Measurements from ENCODE around the gene KMT2C. TPM values are rescaled to one million over a fixed set of nuclear protein-coding genes. Genes with fewer than 3 reads are reported as not detected.

KMT2C gene
- total RNA-seq, 1 experiment from 2014 or later = 54.3 TPM

DNA sequence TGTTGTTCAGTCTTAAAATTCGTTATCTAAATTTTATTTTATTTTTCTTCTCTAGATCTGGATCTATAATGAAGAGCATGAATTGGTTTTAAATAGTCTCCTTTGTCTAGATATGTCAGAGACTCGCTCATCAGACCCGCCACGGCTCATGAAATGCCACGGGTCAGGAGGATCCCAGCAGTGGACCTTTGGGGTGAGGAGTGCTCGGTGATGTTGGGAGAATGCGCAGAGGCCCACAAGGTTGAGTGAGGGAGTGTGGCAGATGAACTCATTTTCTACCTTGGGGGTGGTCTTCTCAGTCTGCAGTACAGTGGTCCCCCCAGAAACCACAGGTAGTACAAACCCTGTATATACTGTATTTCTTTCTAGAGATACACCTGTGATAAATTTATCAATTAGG is 315.0 kb downstream of the KMT2C start:
- H3K4me1 ChIP-seq (replicated peaks; ENCODE audit: insufficient read depth) = no peaks in the 10 kb centered on the region
- CTCF ChIA-PET = no interaction called here
- no peak overlapping the region for H2AFZ ChIP-seq
- H3K9me2 ChIP-seq (ENCODE audit: insufficient read depth) = no peaks in the 10 kb centered on the region
- no peaks in the 10 kb centered on the region for H3K27me3 ChIP-seq (ENCODE audit: insufficient read depth, low read depth)
- 0 out of 2 replicates have a peak, but pooled peaks cover 4% of the 10 kb centered on the region for H3K9me3 ChIP-seq (ENCODE audit: insufficient read depth, low read depth)
- intact Hi-C loops (cut with micrococcal nuclease; ENCODE audit: unreplicated experiment) = no loop called here
- DNase-seq = no peak
- POLR2A ChIA-PET (ENCODE audit: unreplicated experiment) = no interaction called here
- no peak overlapping the region for H3K4me2 ChIP-seq
- TF ChIP-seq, protein P1, sequence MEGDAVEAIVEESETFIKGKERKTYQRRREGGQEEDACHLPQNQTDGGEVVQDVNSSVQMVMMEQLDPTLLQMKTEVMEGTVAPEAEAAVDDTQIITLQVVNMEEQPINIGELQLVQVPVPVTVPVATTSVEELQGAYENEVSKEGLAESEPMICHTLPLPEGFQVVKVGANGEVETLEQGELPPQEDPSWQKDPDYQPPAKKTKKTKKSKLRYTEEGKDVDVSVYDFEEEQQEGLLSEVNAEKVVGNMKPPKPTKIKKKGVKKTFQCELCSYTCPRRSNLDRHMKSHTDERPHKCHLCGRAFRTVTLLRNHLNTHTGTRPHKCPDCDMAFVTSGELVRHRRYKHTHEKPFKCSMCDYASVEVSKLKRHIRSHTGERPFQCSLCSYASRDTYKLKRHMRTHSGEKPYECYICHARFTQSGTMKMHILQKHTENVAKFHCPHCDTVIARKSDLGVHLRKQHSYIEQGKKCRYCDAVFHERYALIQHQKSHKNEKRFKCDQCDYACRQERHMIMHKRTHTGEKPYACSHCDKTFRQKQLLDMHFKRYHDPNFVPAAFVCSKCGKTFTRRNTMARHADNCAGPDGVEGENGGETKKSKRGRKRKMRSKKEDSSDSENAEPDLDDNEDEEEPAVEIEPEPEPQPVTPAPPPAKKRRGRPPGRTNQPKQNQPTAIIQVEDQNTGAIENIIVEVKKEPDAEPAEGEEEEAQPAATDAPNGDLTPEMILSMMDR (conservative IDR thresholded peaks at IDR 0.05) = no peak
- no peak for TF ChIP-seq EZH2 (IDR thresholded peaks at IDR 0.05; ENCODE audit: low read depth)
- no peaks in the 10 kb centered on the region for H3F3A ChIP-seq (ENCODE audit: insufficient read depth, low read depth)
- peaks cover 25% of the 10 kb centered on the region; the same call in 1 of the 2 replicates for H3K36me3 ChIP-seq (ENCODE audit: low read depth)
- no peaks in the 10 kb centered on the region for H4K20me1 ChIP-seq (ENCODE audit: insufficient read depth)
- no peak overlapping the region for H3K27ac ChIP-seq
- H3K4me3 ChIP-seq = no peak overlapping the region
- no TSS peak for BruUV-seq (replicated peaks)
- no peaks in the 10 kb centered on the region for H3K79me2 ChIP-seq (ENCODE audit: low read depth)

DNA sequence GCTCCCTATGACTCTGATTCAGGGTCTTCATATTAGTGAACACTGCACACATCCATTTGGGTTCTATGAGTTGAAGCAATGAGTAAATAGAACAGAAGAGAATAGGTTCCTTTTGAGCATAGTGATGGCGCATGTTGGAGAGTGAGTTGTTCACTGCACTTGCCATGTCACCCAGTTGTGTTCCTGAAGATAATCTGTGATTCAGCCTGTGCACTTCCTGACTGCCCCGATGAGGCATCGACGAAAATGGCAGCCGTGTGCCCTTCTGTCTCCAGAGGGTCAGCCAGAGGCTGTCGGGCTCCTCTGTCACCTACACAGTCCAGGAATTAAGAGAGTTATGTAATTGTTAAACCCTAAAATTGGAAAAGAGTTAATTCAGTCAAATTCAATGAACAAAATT is 315.6 kb downstream of the KMT2C start:
- CTCF ChIA-PET = no interaction called here
- no peaks in the 10 kb centered on the region for H3K27me3 ChIP-seq (ENCODE audit: insufficient read depth, low read depth)
- no peak for DNase-seq
- no peaks in the 10 kb centered on the region for H3K4me1 ChIP-seq (replicated peaks; ENCODE audit: insufficient read depth)
- no peak for TF ChIP-seq EZH2 (IDR thresholded peaks at IDR 0.05; ENCODE audit: low read depth)
- TF ChIP-seq, protein P1 (conservative IDR thresholded peaks at IDR 0.05) = no peak
- no peaks in the 10 kb centered on the region for H3F3A ChIP-seq (ENCODE audit: insufficient read depth, low read depth)
- no TSS peak for BruUV-seq (replicated peaks)
- 0 out of 2 replicates have a peak, but pooled peaks cover 4% of the 10 kb centered on the region for H3K9me3 ChIP-seq (ENCODE audit: insufficient read depth, low read depth)
- POLR2A ChIA-PET (ENCODE audit: unreplicated experiment) = no interaction called here
- no peak overlapping the region for H3K4me3 ChIP-seq
- H4K20me1 ChIP-seq (ENCODE audit: insufficient read depth) = no peaks in the 10 kb centered on the region
- intact Hi-C loops (cut with micrococcal nuclease; ENCODE audit: unreplicated experiment) = no loop called here
- H3K79me2 ChIP-seq (ENCODE audit: low read depth) = no peaks in the 10 kb centered on the region
- no peaks in the 10 kb centered on the region for H3K9me2 ChIP-seq (ENCODE audit: insufficient read depth)
- H2AFZ ChIP-seq = no peak overlapping the region
- H3K4me2 ChIP-seq = no peak overlapping the region
- H3K27ac ChIP-seq = no peak overlapping the region
- H3K36me3 ChIP-seq (ENCODE audit: low read depth) = peaks cover 25% of the 10 kb centered on the region; the same call in 1 of the 2 replicates

DNA sequence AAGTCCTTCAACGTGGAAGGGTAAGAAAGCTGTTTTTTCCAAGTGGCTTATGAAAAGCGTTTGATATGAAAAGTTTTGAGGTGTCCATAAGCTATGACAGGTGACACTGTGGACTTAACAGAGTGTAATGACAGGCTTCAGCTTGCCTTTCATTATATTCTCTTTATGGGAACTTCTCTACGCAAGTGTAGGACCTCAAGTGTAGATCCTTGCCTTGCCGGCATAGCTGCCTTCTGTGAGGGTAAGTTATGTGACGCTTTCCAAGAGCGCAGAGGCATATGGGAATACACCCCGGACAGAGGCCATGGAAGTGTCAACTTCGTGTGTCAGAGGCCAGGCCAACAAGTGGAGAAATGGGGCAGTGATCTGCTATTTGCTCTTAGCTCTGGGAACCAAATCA is 318.4 kb downstream of the KMT2C start:
- Histone ChIP-seq H3K27me3 (ENCODE audit: insufficient read depth, low read depth) (no peaks in the 10 kb centered on the region), H3K36me3 (ENCODE audit: low read depth) (peaks cover 23% of the 10 kb centered on the region), H3K9me3 (ENCODE audit: insufficient read depth, low read depth) (no peaks in the 10 kb centered on the region), H3K4me2 (no peak overlapping the region), H4K20me1 (ENCODE audit: insufficient read depth) (no peaks in the 10 kb centered on the region), H3K4me1 (replicated peaks; ENCODE audit: insufficient read depth) (no peaks in the 10 kb centered on the region), H3K9me2 (ENCODE audit: insufficient read depth) (no peaks in the 10 kb centered on the region), H2AFZ (no peak overlapping the region), H3F3A (ENCODE audit: insufficient read depth, low read depth) (no peaks in the 10 kb centered on the region), H3K79me2 (ENCODE audit: low read depth) (no peaks in the 10 kb centered on the region), H3K4me3 (no peak overlapping the region), H3K27ac (no peak overlapping the region)
- ChIA-PET CTCF (interaction anchor here (0.6 kb wide), 2 partner anchors 434 to 814 kb away, joined by 3 read pairs; no protein-coding TSS in a partner anchor), POLR2A (ENCODE audit: unreplicated experiment) (no interaction called here)
- intact Hi-C loops (cut with micrococcal nuclease; ENCODE audit: unreplicated experiment) = no loop called here
- TF ChIP-seq, protein P1 (conservative IDR thresholded peaks at IDR 0.05) = no peak
- no peak for TF ChIP-seq EZH2 (IDR thresholded peaks at IDR 0.05; ENCODE audit: low read depth)
- DNase-seq = no peak
- BruUV-seq (replicated peaks) = no TSS peak
